Gastrocnemius medialis (tissue), 4 donors: ENCODE results near the gene CCL22. TPM values are rescaled to one million over a fixed set of nuclear protein-coding genes. Genes with fewer than 3 reads are reported as not detected.

Experiments
- ATAC-seq, 2 donors: fragments of 150-250 bp; one replicate each; pipeline ENCODE4 v1.9.1; 2016
- DNase-seq, 2 donors: peaks; one replicate each; pipeline ENCODE4 v3.0.0-alpha.2; 2019
- H3K27ac ChIP-seq, 4 donors: fragments of 200-600 bp; sonication (generic); 1 replicate in 1 of 4; 2 replicates in 3 of 4; pipeline ENCODE4 v1.5.1; 2016 to 2018; ENCODE audit warnings: mild to moderate bottlenecking in 2 of 4, moderate library complexity in 1 of 4
- H3K27me3 ChIP-seq, 3 donors: fragments of 200-600 bp; sonication (generic) in 2 of 3; 1 replicate in 1 of 3; 2 replicates in 2 of 3; pipeline versions ENCODE4 v1.5.1 to v1.6.0; 2016 to 2019; ENCODE audit warnings: mild to moderate bottlenecking in 1 of 3, moderate library complexity in 1 of 3
- H3K36me3 ChIP-seq, 2 donors: fragments of 200-600 bp; sonication (generic) in 1 of 2; one replicate each; pipeline ENCODE4 v1.5.1; 2017 to 2018
- H3K4me1 ChIP-seq, 2 donors: fragments of 200-600 bp; sonication (generic) in 1 of 2; one replicate each; pipeline ENCODE4 v1.5.1; 2016 to 2017; ENCODE audit warnings: mild to moderate bottlenecking in 2 of 2
- H3K4me3 ChIP-seq, 4 donors: fragments of 200-600 bp; sonication (generic) in 3 of 4; 1 replicate in 1 of 4; 2 replicates in 3 of 4; pipeline ENCODE4 v1.5.1; 2016 to 2019; ENCODE audit warnings: mild to moderate bottlenecking in 2 of 4
- H3K9me3 ChIP-seq, 3 donors: fragments of 200-600 bp; sonication (generic) in 2 of 3; 1 replicate in 1 of 3; 2 replicates in 2 of 3; pipeline ENCODE4 v1.5.1; 2016 to 2019
- CTCF ChIP-seq, 5 experiments: fragments of 450-650 bp in 3 of 5; fragments of 200-600 bp in 2 of 5; sonication (generic) in 2 of 5; IDR thresholded peaks in 4 of 5; conservative IDR thresholded peaks in 1 of 5; 1 replicate in 4 of 5; 2 replicates in 1 of 5; pipeline ENCODE4 v1.5.1; 2016 to 2019; ENCODE audit warnings: antibody characterized with exemption in 5 of 5, mild to moderate bottlenecking in 3 of 5, moderate library complexity in 3 of 5
- POLR2A ChIP-seq, 2 donors: fragments of 450-650 bp; IDR thresholded peaks; one replicate each; pipeline ENCODE4 v1.6.1; 2017; ENCODE audit warnings: antibody characterized with exemption in 2 of 2, mild to moderate bottlenecking in 2 of 2, moderate library complexity in 2 of 2
- in situ Hi-C, 4 donors: fragments of 200-750 bp; cut with MboI; loops; one replicate each; pipeline versions ENCODE4 v1.15.0 to v1.8.0; 2017; ENCODE audit warnings: low sequenced_read_pairs in 4 of 4
- intact Hi-C: fragments of 100-400 bp; cut with DNase I; formaldehyde crosslinking; loops from one replicate; pipeline ENCODE4 v1.15.1; 2023; ENCODE audit warnings: low total_unique reads
- total RNA-seq, 4 donors: library from RNA; depleted of rRNA; stranded (reverse); fragments of >200 nt; gene quantifications; one replicate each; pipeline versions ENCODE4 v1.1.0 to v1.2.3, GENCODE V29; 2016

The CCL22 gene
- total RNA-seq, 4 donors from 2014 or later: not detected

GRCh38 chr16:57413301-57413730 is 54.7 kb downstream of the CCL22 start:
- no peaks in the 10 kb centered on the region for H3K27me3 ChIP-seq
- no peaks in the 10 kb centered on the region for H3K9me3 ChIP-seq
- H3K36me3 ChIP-seq: no peaks in the 10 kb centered on the region
- no peak for ATAC-seq
- no peak for DNase-seq
- intact Hi-C loops: loop anchor here (10.0 kb wide), 1 partner anchor 319 kb away; the partner anchor contains the start of gene CPNE2
- no peak overlapping the region for H3K4me3 ChIP-seq
- TF ChIP-seq POLR2A (IDR thresholded peaks at IDR 0.05) (no peak), CTCF (IDR thresholded peaks at IDR 0.05 in 4 of 5, conservative IDR thresholded peaks at IDR 0.05 in 1 of 5) (no peak)
- H3K27ac ChIP-seq: no peak overlapping the region
- in situ Hi-C loops: loop anchor here in 1 of 4 donors (25.0 kb wide), 1 partner anchor 326 kb away; the partner anchor contains the start of gene CPNE2
- H3K4me1 ChIP-seq: peaks cover 6% of the 10 kb centered on the region in 2 donors

- ATAC-seq (no peak), DNase-seq (no peak)
- in situ Hi-C loops: loop anchor here in 1 of 4 donors (25.0 kb wide), 1 partner anchor 326 kb away; the partner anchor contains the start of gene CPNE2
- no peak overlapping the region for H3K27ac ChIP-seq
- intact Hi-C loops: loop anchor here (10.0 kb wide), 1 partner anchor 319 kb away; the partner anchor contains the start of gene CPNE2
- H3K36me3 ChIP-seq: no peaks in the 10 kb centered on the region
- no peaks in the 10 kb centered on the region for H3K27me3 ChIP-seq
- H3K4me3 ChIP-seq: no peak overlapping the region
- H3K9me3 ChIP-seq: no peaks in the 10 kb centered on the region
- H3K4me1 ChIP-seq: peaks cover 8% of the 10 kb centered on the region in 2 donors
- TF ChIP-seq CTCF (IDR thresholded peaks at IDR 0.05 in 4 of 5, conservative IDR thresholded peaks at IDR 0.05 in 1 of 5) (no peak), POLR2A (IDR thresholded peaks at IDR 0.05) (no peak)
Measured at GRCh38 chr16:57413733-57414132, 55.1 kb downstream of the CCL22 start.

Other genes starting within 250 kb of the CCL22 start
- 10 to 100 TPM; 43.8 to 57.6 (median 53.4) TPM for gene PSME3IP1, start 172.7 kb upstream of the CCL22 start, total RNA-seq
- gene RSPRY1, start 172.5 kb upstream of the CCL22 start, total RNA-seq: 10 to 100 TPM; 15.4 to 24.1 (median 20.7) TPM
- 10 to 100 TPM; 25.5 to 52.6 (median 44.5) TPM for gene ARL2BP, start 113.5 kb upstream of the CCL22 start, total RNA-seq
- gene PLLP, start 74.1 kb upstream of the CCL22 start, total RNA-seq: 1 to 10 TPM; 1.2 to 6.2 (median 4.7) TPM
- gene CX3CL1, start 13.7 kb downstream of the CCL22 start, total RNA-seq: 10 to 100 TPM in 1 of 4 donors, 1 to 10 TPM in 3; 2.2 to 15.7 (median 6.7) TPM
- gene CCL17, start 46.0 kb downstream of the CCL22 start, total RNA-seq: not detected
- 10 to 100 TPM; 31.0 to 38.8 (median 37.9) TPM for gene CIAPIN1, start 88.6 kb downstream of the CCL22 start, total RNA-seq
- gene COQ9, start 88.7 kb downstream of the CCL22 start, total RNA-seq: 100 to 1,000 TPM; 107 to 171 (median 135) TPM
- gene POLR2C, start 103.9 kb downstream of the CCL22 start, total RNA-seq: 100 to 1,000 TPM in 3 of 4 donors, 10 to 100 TPM in 1; 97.2 to 162 (median 134) TPM
- gene DOK4, start 127.7 kb downstream of the CCL22 start, total RNA-seq: 1 to 10 TPM; 2.2 to 3.6 (median 2.9) TPM
- 1 to 10 TPM; 1.2 to 9.3 (median 3.4) TPM for gene CCDC102A, start 177.8 kb downstream of the CCL22 start, total RNA-seq
- gene ADGRG5, start 183.9 kb downstream of the CCL22 start, total RNA-seq: not detected